ENCODE results near the gene SLC4A1.

SLC4A1 gene

GRCh38 chr17:44284024-44284400 lies 16.1 kb upstream of the SLC4A1 start:
- in situ Hi-C loops (cut with MboI; ENCODE audit: low sequenced_read_pairs), result no loop called here

GRCh38 chr17:44283344-44284023 lies 15.5 kb upstream of the SLC4A1 start:
- in situ Hi-C loops (cut with MboI; ENCODE audit: low sequenced_read_pairs), result no loop called here

- in situ Hi-C loops (cut with MboI; ENCODE audit: low sequenced_read_pairs), result no loop called here
Observed at GRCh38 chr17:44282264-44282663, 14.3 kb upstream of the SLC4A1 start.

- in situ Hi-C loops (cut with MboI; ENCODE audit: low sequenced_read_pairs), result no loop called here
Observed at GRCh38 chr17:44281570-44281969, 13.6 kb upstream of the SLC4A1 start.

- in situ Hi-C loops (cut with MboI; ENCODE audit: low sequenced_read_pairs), result no loop called here
Observed at GRCh38 chr17:44280392-44280937, 12.5 kb upstream of the SLC4A1 start.

- in situ Hi-C loops (cut with MboI; ENCODE audit: low sequenced_read_pairs), result no loop called here
Observed at GRCh38 chr17:44279666-44280391, 11.9 kb upstream of the SLC4A1 start.

- in situ Hi-C loops (cut with MboI; ENCODE audit: low sequenced_read_pairs), result no loop called here
Observed at GRCh38 chr17:44279346-44279665, 11.4 kb upstream of the SLC4A1 start.

- in situ Hi-C loops (cut with MboI; ENCODE audit: low sequenced_read_pairs), result no loop called here
Observed at GRCh38 chr17:44277976-44278375, 10.0 kb upstream of the SLC4A1 start.

- in situ Hi-C loops (cut with MboI; ENCODE audit: low sequenced_read_pairs), result no loop called here
Observed at GRCh38 chr17:44273607-44274006, 5.7 kb upstream of the SLC4A1 start.

- in situ Hi-C loops (cut with MboI; ENCODE audit: low sequenced_read_pairs), result no loop called here
Observed at GRCh38 chr17:44272954-44273353, 5.0 kb upstream of the SLC4A1 start.

- in situ Hi-C loops (cut with MboI; ENCODE audit: low sequenced_read_pairs), result no loop called here
Observed at GRCh38 chr17:44272321-44272951, 4.5 kb upstream of the SLC4A1 start.

- in situ Hi-C loops (cut with MboI; ENCODE audit: low sequenced_read_pairs), result no loop called here
Observed at GRCh38 chr17:44269535-44270240, 1.8 kb upstream of the SLC4A1 start.

GRCh38 chr17:44268709-44269534 lies 987 bp upstream of the SLC4A1 start:
- in situ Hi-C loops (cut with MboI; ENCODE audit: low sequenced_read_pairs), result no loop called here

GRCh38 chr17:44267165-44267455 lies 825 bp downstream of the SLC4A1 start:
- in situ Hi-C loops (cut with MboI; ENCODE audit: low sequenced_read_pairs), result no loop called here

- in situ Hi-C loops (cut with MboI; ENCODE audit: low sequenced_read_pairs), result no loop called here
Observed at GRCh38 chr17:44266402-44267164, 1.4 kb downstream of the SLC4A1 start.

- in situ Hi-C loops (cut with MboI; ENCODE audit: low sequenced_read_pairs), result no loop called here
Observed at GRCh38 chr17:44263345-44263902, 4.5 kb downstream of the SLC4A1 start.

GRCh38 chr17:44262654-44263225 lies 5.2 kb downstream of the SLC4A1 start:
- in situ Hi-C loops (cut with MboI; ENCODE audit: low sequenced_read_pairs), result no loop called here

- in situ Hi-C loops (cut with MboI; ENCODE audit: low sequenced_read_pairs), result no loop called here
Observed at GRCh38 chr17:44260296-44260695, 7.6 kb downstream of the SLC4A1 start.

GRCh38 chr17:44258811-44259351 lies 9.1 kb downstream of the SLC4A1 start:
- in situ Hi-C loops (cut with MboI; ENCODE audit: low sequenced_read_pairs), result no loop called here

All from HL-60/S4 treated with retinoic acid at 250 ng/mL for 4 days and 3 days (cell line).